HG02610 (cell line): Measurements from ENCODE around the gene PRKCE.

Source experiments
- ATAC-seq: cut with Tn5 transposase; IDR thresholded peaks from one replicate; pipeline ENCODE4 v1.9.1; 2021; ENCODE audit warnings: mild to moderate bottlenecking, moderate library complexity; ENCODE audit not compliant: unreplicated experiment

PRKCE gene

GRCh38 chr2:45774688-45775244, 123.3 kb downstream of the PRKCE start:
- no peak for ATAC-seq

DNA sequence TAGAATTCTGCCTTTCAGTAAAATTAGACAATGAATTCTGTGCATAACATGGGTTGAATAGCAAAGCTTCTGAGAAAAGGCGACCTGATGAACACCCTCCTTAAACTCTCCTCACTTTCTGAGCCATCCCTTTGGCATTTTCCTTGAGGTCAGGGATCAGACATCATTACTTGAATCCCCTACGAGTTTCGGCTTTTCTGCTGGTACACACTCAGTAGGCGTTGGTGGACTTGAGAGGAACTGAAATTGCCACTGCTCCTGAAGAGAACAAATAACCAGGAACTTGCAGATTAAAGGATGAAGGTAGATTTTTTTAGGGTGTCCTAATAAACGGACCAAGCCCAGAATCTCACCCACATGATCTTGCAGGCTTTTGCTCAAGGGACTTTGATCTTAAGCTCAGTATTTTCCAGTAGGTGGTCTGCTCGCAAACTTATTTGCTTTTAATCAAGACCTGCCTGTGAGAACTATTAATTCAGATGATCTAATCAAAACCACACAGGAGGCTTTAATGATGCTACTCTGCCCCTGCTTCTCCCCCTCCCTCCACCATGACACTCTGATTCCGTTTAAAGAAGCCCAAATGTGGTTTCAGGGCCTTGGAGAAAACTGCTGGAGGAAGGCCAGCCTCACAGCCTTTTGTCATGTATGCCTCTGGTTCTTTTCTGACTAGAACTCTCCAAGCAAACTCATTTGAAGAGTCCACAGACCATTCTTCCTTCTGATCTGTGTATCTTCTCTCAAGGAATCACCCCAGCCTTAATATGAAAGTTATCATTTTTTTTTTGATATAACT, 124.9 kb downstream of the PRKCE start:
- ATAC-seq = no peak

DNA sequence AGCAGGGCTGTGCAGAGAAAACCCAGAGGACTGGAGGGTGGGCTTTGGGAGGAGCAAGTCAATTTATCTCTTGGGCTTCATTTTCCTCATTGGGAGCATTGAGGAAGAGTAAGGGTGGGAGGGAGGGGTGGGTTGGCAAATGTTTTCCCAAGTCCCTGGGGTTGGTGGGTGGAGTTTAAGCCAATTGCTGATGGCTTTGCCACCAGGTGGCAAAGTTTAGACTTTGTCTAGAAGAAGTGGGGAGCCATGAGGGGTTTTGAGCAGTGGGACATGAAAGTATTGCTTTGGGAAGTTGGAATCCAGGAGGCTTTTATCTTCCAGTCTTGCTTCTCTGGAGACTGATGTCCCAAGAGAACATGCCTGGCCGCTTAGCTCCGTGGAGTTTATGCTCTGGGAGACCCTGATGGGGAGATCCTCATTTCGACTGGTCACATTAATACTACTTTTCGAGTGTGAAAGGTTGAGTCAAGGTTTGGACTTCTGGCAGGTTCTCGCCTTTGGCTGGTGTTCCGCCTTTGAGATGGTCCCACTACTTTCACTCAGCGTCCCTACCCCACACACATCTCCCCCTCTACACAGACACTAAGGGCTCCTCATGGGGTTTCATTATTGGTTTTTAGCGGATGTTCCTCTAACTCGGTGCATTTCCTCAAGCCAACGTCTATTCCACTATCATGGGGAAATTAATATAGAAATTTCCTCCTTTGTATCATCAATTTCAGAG, 126.7 kb downstream of the PRKCE start:
- ATAC-seq = no peak

GRCh38 chr2:45778720-45779171, 127.3 kb downstream of the PRKCE start:
- ATAC-seq = no peak

- ATAC-seq = peak; percentile 56
Measured at GRCh38 chr2:45780541-45781463, 129.3 kb downstream of the PRKCE start.

- ATAC-seq = peak; percentile 28
Measured at GRCh38 chr2:45781464-45781811, 130.0 kb downstream of the PRKCE start.

GRCh38 chr2:45782436-45782835, 131.0 kb downstream of the PRKCE start:
- no peak for ATAC-seq

DNA sequence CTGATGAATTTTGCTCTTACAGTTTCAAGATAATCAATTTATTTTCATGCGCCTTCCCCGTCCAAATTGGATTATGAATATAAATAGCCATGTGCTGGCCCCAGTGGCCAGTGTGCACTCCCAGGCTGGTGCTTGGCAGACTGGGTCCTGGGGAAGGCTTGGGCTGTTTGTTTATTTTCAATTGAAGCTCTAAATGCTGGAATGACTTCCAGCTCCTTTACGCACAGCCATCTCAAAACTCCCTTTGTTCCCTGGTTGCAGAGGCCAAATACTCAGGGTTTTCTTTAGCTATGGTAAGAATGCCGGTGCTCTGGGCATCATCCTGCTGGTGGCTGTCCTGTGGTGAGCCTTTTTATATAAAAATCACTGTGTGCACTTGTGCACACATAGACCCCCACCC, 131.5 kb downstream of the PRKCE start:
- no peak for ATAC-seq

- no peak for ATAC-seq
Measured at GRCh38 chr2:45786030-45786835, 134.8 kb downstream of the PRKCE start.

DNA sequence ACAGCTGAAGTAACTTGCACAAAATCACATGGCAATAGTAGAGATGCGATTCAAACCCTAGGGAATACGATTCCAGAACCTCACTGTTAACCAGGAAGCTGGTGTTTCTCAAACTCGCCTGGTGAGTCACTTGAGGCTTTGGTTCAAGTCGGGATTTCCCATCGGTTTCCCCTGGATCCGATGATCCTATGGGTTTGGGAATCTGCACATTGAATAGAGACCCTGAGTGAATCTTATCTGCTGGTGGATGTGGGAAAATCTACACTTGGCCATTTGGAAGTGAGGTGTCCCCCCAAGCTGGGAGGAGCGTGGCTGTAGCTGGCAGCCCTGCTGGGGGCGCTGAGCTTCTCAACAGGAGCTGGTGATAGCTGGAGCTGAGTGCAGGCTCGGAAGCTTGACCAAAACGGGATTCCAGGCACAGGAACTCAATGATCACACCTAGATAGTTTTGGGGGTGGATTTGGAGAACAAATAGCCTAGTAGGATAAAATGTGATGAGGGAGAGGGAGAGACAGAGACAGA, 135.4 kb downstream of the PRKCE start:
- ATAC-seq = no peak

GRCh38 chr2:45788401-45788800, 136.9 kb downstream of the PRKCE start:
- no peak for ATAC-seq

DNA sequence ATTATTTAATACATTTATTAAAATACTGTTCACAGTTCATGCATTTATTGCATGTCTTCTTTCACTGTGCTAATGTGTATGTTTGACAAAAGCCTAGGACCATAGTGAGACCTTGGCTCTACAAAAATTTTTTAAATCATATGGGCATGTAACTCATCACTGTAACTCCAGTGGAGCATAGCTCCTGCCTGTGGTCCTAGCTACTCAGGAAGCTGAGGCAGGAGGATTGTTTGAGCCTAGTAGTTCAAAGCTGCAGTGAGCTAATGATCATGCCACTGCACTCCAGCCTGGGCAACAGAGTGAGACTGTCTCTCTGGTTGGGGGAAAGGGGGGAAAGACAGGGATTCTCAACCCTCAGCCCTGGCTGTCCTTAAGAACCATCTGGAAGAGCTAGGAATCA, 137.8 kb downstream of the PRKCE start:
- ATAC-seq = peak; percentile 77

DNA sequence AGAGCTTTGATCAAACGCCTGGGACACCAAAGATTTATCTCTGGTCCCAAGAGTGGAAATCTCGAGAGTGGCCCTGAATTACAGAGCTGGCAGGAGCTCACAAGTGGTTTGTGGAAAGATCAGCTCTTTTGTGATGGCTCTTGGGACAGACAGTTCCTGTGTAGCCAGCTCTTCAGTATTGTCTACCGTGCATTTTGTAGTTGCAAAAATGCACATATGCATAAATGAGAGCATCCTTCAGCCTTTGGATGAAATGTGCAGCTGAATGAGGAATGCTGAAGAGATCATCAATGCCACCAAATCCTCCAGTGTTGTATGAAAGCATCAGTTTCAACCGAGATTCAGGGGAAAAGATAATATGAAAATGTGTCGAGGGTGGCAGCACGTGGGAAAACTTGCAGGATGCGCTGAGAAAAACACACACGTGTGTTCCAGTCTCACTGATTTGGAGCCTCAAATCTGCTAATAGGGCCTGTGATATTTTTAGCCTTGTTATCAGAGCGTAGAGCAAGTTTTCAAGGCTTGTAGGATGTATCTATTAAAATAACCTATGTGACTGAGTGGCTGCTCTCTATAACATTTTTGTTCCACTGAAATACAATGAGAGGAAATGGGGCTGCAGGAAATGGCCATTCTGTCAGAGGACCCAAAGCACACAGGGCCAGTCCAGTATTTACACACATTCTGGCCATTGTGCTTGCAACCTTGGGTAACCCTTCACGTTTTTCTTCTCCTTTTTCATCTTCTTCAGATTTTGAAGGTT, 138.7 kb downstream of the PRKCE start:
- no peak for ATAC-seq

DNA sequence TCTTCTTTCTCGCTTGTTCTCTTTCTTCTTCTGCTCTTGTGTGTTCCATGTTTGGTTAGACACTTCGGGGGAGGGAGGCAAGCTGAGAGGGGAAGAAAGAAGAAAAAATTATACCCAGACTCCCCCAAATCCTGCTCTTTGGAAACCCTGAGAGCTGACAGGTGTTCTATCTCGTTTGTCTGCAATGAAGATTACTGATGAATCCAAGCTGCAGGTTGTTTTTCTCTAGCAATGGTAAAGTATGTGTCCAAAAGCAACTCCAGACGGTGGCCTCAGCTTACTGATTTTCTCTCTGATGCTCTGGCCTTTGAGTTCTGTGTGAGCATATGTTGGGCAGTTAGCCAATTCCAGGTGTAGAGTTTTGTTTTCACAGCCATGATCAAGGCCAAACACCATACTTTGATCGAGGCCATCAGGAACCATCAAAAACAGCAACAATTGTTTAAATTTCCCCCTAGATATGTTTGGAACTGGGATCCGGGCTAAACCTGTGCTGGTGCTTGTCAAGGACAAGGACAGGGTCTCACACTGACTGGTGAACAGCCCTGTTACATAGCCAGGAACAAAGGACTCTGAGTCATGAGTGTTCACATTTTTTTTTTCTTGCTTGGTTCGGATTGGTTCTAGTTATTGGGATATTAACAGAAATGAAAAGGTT, 142.0 kb downstream of the PRKCE start:
- ATAC-seq = no peak

GRCh38 chr2:45794134-45794617, 142.7 kb downstream of the PRKCE start:
- no peak for ATAC-seq

DNA sequence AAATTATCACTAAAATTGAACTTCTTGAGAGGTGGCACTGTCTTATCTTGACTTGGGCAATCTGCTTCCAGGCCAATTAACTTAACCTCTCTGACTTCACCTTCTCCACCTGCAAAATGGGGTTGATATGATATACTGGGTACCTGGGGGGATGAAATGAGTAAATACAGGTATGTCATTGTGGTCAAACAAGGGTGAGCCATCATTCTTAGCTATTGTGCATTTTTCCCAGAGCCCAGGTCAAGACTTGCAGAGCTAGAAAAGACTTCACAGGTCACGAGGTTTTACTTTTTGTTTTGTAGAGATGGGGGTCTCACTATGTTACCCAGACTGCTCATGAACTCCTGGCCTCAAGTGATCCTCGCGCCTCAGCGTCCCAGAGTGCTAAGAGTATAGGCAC, 145.0 kb downstream of the PRKCE start:
- ATAC-seq = no peak

GRCh38 chr2:45797451-45798230, 146.2 kb downstream of the PRKCE start:
- no peak for ATAC-seq
